ENCODE results near the gene KLHDC7A.

KLHDC7A gene

GRCh38 chr1:18484721-18485120 lies 4.0 kb downstream of the KLHDC7A start:
- Histone ChIP-seq H3K27ac (ENCODE audit: insufficient read depth, low read length, poor library complexity, severe bottlenecking) (no peak overlapping the region), H3K9me3 (ENCODE audit: control insufficient read depth, low read length) (no peaks in the 10 kb centered on the region), H3K27me3 (replicated peaks; ENCODE audit: control insufficient read depth, insufficient read depth, low read length, poor library complexity, severe bottlenecking) (no peaks in the 10 kb centered on the region), H3K4me3 (ENCODE audit: insufficient read depth, low read depth, low read length, poor library complexity, severe bottlenecking) (no peak overlapping the region), H3K36me3 (ENCODE audit: control insufficient read depth, insufficient read depth, low read length) (no peaks in the 10 kb centered on the region), H3K4me1 (ENCODE audit: control insufficient read depth, insufficient read depth, low read length, poor library complexity, severe bottlenecking) (no peaks in the 10 kb centered on the region)
- no peak for DNase-seq

- Histone ChIP-seq H3K27ac (ENCODE audit: insufficient read depth, low read length, poor library complexity, severe bottlenecking) (no peak overlapping the region), H3K36me3 (ENCODE audit: control insufficient read depth, insufficient read depth, low read length) (no peaks in the 10 kb centered on the region), H3K27me3 (replicated peaks; ENCODE audit: control insufficient read depth, insufficient read depth, low read length, poor library complexity, severe bottlenecking) (no peaks in the 10 kb centered on the region), H3K9me3 (ENCODE audit: control insufficient read depth, low read length) (no peaks in the 10 kb centered on the region), H3K4me3 (ENCODE audit: insufficient read depth, low read depth, low read length, poor library complexity, severe bottlenecking) (no peak overlapping the region), H3K4me1 (ENCODE audit: control insufficient read depth, insufficient read depth, low read length, poor library complexity, severe bottlenecking) (no peaks in the 10 kb centered on the region)
- no peak for DNase-seq
Observed at GRCh38 chr1:18485227-18485626, 4.5 kb downstream of the KLHDC7A start.

- H3K4me1 ChIP-seq (ENCODE audit: control insufficient read depth, insufficient read depth, low read length, poor library complexity, severe bottlenecking), result no peaks in the 10 kb centered on the region
- H3K4me3 ChIP-seq (ENCODE audit: insufficient read depth, low read depth, low read length, poor library complexity, severe bottlenecking), result no peak overlapping the region
- H3K27ac ChIP-seq (ENCODE audit: insufficient read depth, low read length, poor library complexity, severe bottlenecking), result no peak overlapping the region
- H3K9me3 ChIP-seq (ENCODE audit: control insufficient read depth, low read length), result no peaks in the 10 kb centered on the region
- no peak for DNase-seq
- no peaks in the 10 kb centered on the region for H3K27me3 ChIP-seq (replicated peaks; ENCODE audit: control insufficient read depth, insufficient read depth, low read length, poor library complexity, severe bottlenecking)
- H3K36me3 ChIP-seq (ENCODE audit: control insufficient read depth, insufficient read depth, low read length), result no peaks in the 10 kb centered on the region
Observed at GRCh38 chr1:18486195-18486594, 5.5 kb downstream of the KLHDC7A start.

GRCh38 chr1:18489417-18490143 lies 8.8 kb downstream of the KLHDC7A start:
- Histone ChIP-seq H3K27me3 (replicated peaks; ENCODE audit: control insufficient read depth, insufficient read depth, low read length, poor library complexity, severe bottlenecking) (no peaks in the 10 kb centered on the region), H3K27ac (ENCODE audit: insufficient read depth, low read length, poor library complexity, severe bottlenecking) (no peak overlapping the region), H3K4me1 (ENCODE audit: control insufficient read depth, insufficient read depth, low read length, poor library complexity, severe bottlenecking) (no peaks in the 10 kb centered on the region), H3K9me3 (ENCODE audit: control insufficient read depth, low read length) (no peaks in the 10 kb centered on the region), H3K4me3 (ENCODE audit: insufficient read depth, low read depth, low read length, poor library complexity, severe bottlenecking) (no peak overlapping the region), H3K36me3 (ENCODE audit: control insufficient read depth, insufficient read depth, low read length) (no peaks in the 10 kb centered on the region)
- no peak for DNase-seq

GRCh38 chr1:18491168-18491567 lies 10.4 kb downstream of the KLHDC7A start:
- DNase-seq, result no peak
- no peaks in the 10 kb centered on the region for H3K27me3 ChIP-seq (replicated peaks; ENCODE audit: control insufficient read depth, insufficient read depth, low read length, poor library complexity, severe bottlenecking)
- H3K4me1 ChIP-seq (ENCODE audit: control insufficient read depth, insufficient read depth, low read length, poor library complexity, severe bottlenecking), result no peaks in the 10 kb centered on the region
- no peaks in the 10 kb centered on the region for H3K36me3 ChIP-seq (ENCODE audit: control insufficient read depth, insufficient read depth, low read length)
- no peaks in the 10 kb centered on the region for H3K9me3 ChIP-seq (ENCODE audit: control insufficient read depth, low read length)
- H3K27ac ChIP-seq (ENCODE audit: insufficient read depth, low read length, poor library complexity, severe bottlenecking), result no peak overlapping the region
- no peak overlapping the region for H3K4me3 ChIP-seq (ENCODE audit: insufficient read depth, low read depth, low read length, poor library complexity, severe bottlenecking)

- Histone ChIP-seq H3K9me3 (ENCODE audit: control insufficient read depth, low read length) (no peaks in the 10 kb centered on the region), H3K27ac (ENCODE audit: insufficient read depth, low read length, poor library complexity, severe bottlenecking) (no peak overlapping the region), H3K27me3 (replicated peaks; ENCODE audit: control insufficient read depth, insufficient read depth, low read length, poor library complexity, severe bottlenecking) (no peaks in the 10 kb centered on the region), H3K36me3 (ENCODE audit: control insufficient read depth, insufficient read depth, low read length) (no peaks in the 10 kb centered on the region), H3K4me1 (ENCODE audit: control insufficient read depth, insufficient read depth, low read length, poor library complexity, severe bottlenecking) (no peaks in the 10 kb centered on the region), H3K4me3 (ENCODE audit: insufficient read depth, low read depth, low read length, poor library complexity, severe bottlenecking) (no peak overlapping the region)
- no peak for DNase-seq
Observed at GRCh38 chr1:18494304-18494703, 13.6 kb downstream of the KLHDC7A start.

GRCh38 chr1:18495635-18496034 lies 14.9 kb downstream of the KLHDC7A start:
- no peaks in the 10 kb centered on the region for H3K36me3 ChIP-seq (ENCODE audit: control insufficient read depth, insufficient read depth, low read length)
- no peaks in the 10 kb centered on the region for H3K4me1 ChIP-seq (ENCODE audit: control insufficient read depth, insufficient read depth, low read length, poor library complexity, severe bottlenecking)
- H3K9me3 ChIP-seq (ENCODE audit: control insufficient read depth, low read length), result no peaks in the 10 kb centered on the region
- H3K4me3 ChIP-seq (ENCODE audit: insufficient read depth, low read depth, low read length, poor library complexity, severe bottlenecking), result no peak overlapping the region
- no peaks in the 10 kb centered on the region for H3K27me3 ChIP-seq (replicated peaks; ENCODE audit: control insufficient read depth, insufficient read depth, low read length, poor library complexity, severe bottlenecking)
- H3K27ac ChIP-seq (ENCODE audit: insufficient read depth, low read length, poor library complexity, severe bottlenecking), result no peak overlapping the region
- no peak for DNase-seq

- no peak overlapping the region for H3K4me3 ChIP-seq (ENCODE audit: insufficient read depth, low read depth, low read length, poor library complexity, severe bottlenecking)
- H3K36me3 ChIP-seq (ENCODE audit: control insufficient read depth, insufficient read depth, low read length), result no peaks in the 10 kb centered on the region
- H3K4me1 ChIP-seq (ENCODE audit: control insufficient read depth, insufficient read depth, low read length, poor library complexity, severe bottlenecking), result no peaks in the 10 kb centered on the region
- H3K27ac ChIP-seq (ENCODE audit: insufficient read depth, low read length, poor library complexity, severe bottlenecking), result no peak overlapping the region
- no peak for DNase-seq
- H3K9me3 ChIP-seq (ENCODE audit: control insufficient read depth, low read length), result no peaks in the 10 kb centered on the region
- H3K27me3 ChIP-seq (replicated peaks; ENCODE audit: control insufficient read depth, insufficient read depth, low read length, poor library complexity, severe bottlenecking), result no peaks in the 10 kb centered on the region
Observed at GRCh38 chr1:18496056-18496455, 15.3 kb downstream of the KLHDC7A start.

- no peak for DNase-seq
- Histone ChIP-seq H3K27ac (ENCODE audit: insufficient read depth, low read length, poor library complexity, severe bottlenecking) (no peak overlapping the region), H3K27me3 (replicated peaks; ENCODE audit: control insufficient read depth, insufficient read depth, low read length, poor library complexity, severe bottlenecking) (no peaks in the 10 kb centered on the region), H3K4me3 (ENCODE audit: insufficient read depth, low read depth, low read length, poor library complexity, severe bottlenecking) (no peak overlapping the region), H3K9me3 (ENCODE audit: control insufficient read depth, low read length) (no peaks in the 10 kb centered on the region), H3K36me3 (ENCODE audit: control insufficient read depth, insufficient read depth, low read length) (no peaks in the 10 kb centered on the region), H3K4me1 (ENCODE audit: control insufficient read depth, insufficient read depth, low read length, poor library complexity, severe bottlenecking) (no peaks in the 10 kb centered on the region)
Observed at GRCh38 chr1:18496497-18497235, 15.9 kb downstream of the KLHDC7A start.

GRCh38 chr1:18501833-18502232 lies 21.1 kb downstream of the KLHDC7A start:
- no peaks in the 10 kb centered on the region for H3K36me3 ChIP-seq (ENCODE audit: control insufficient read depth, insufficient read depth, low read length)
- no peaks in the 10 kb centered on the region for H3K9me3 ChIP-seq (ENCODE audit: control insufficient read depth, low read length)
- H3K27me3 ChIP-seq (replicated peaks; ENCODE audit: control insufficient read depth, insufficient read depth, low read length, poor library complexity, severe bottlenecking), result no peaks in the 10 kb centered on the region
- H3K4me1 ChIP-seq (ENCODE audit: control insufficient read depth, insufficient read depth, low read length, poor library complexity, severe bottlenecking), result no peaks in the 10 kb centered on the region
- no peak for DNase-seq
- H3K4me3 ChIP-seq (ENCODE audit: insufficient read depth, low read depth, low read length, poor library complexity, severe bottlenecking), result no peak overlapping the region
- no peak overlapping the region for H3K27ac ChIP-seq (ENCODE audit: insufficient read depth, low read length, poor library complexity, severe bottlenecking)

Data from effector memory CD4-positive, alpha-beta T cell (primary cell).